GM12865 (cell line): ENCODE results near the gene IKZF5.

ENCODE experiments used
- DNase-seq: peaks from one replicate; pipeline ENCODE4 v3.0.0; 2010; ENCODE audit warnings: low read depth
- H3K4me3 ChIP-seq: 2 replicates; pipeline ENCODE4 v1.5.1; 2011; ENCODE audit warnings: mild to moderate bottlenecking, low read depth, low read length, control low read depth
- TF ChIP-seq, protein P1 (sequence below): IDR thresholded peaks from 2 replicates; pipeline ENCODE4 v1.5.1; 2011; ENCODE audit warnings: low read length, control low read depth, low read depth, inconsistent platforms; ENCODE audit not compliant: insufficient read depth; ENCODE audit errors: missing control alignments

IKZF5 gene

DNA sequence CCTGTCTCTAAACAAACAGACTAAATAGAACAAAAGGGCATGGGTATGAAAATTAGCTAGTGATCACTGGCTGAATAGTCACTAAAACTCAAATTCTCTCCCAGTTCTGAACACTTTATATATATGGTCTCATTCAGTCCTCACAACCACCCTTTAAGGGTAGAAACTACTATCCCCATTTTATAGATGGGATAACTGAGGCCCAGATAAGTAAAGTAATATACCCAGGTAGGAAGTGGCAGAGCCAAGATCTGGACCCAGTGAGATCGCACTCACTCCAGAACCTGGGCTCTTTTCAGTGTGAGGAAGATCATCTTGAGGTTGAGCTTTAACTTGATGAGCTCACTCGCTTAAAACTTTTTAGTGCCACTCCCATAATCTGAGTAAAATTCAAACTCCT, 23.9 kb downstream of the IKZF5 start:
- no peak for DNase-seq
- no peak overlapping the region for H3K4me3 ChIP-seq
- TF ChIP-seq, protein P1, sequence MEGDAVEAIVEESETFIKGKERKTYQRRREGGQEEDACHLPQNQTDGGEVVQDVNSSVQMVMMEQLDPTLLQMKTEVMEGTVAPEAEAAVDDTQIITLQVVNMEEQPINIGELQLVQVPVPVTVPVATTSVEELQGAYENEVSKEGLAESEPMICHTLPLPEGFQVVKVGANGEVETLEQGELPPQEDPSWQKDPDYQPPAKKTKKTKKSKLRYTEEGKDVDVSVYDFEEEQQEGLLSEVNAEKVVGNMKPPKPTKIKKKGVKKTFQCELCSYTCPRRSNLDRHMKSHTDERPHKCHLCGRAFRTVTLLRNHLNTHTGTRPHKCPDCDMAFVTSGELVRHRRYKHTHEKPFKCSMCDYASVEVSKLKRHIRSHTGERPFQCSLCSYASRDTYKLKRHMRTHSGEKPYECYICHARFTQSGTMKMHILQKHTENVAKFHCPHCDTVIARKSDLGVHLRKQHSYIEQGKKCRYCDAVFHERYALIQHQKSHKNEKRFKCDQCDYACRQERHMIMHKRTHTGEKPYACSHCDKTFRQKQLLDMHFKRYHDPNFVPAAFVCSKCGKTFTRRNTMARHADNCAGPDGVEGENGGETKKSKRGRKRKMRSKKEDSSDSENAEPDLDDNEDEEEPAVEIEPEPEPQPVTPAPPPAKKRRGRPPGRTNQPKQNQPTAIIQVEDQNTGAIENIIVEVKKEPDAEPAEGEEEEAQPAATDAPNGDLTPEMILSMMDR = no peak

DNA sequence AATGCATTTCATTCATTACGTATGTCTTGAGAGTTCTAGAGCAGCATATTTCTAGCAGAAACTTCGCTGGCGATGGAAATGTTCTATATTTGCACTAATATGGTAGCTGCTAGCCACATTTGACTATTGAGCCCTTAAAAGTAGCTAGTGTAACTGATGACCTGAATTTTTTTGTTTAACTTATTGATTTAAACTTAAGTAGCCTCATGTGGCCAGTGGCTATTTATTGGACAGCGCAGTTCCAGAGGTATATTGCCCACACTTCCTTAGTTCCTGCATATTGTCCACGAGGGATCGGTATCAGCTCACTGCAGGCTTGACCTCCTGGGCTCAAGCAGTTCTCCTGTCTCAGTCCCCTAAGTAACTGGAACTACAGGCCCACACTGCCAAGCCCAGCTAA, 24.7 kb downstream of the IKZF5 start:
- TF ChIP-seq, protein P1 = no peak
- DNase-seq = no peak
- H3K4me3 ChIP-seq = no peak overlapping the region

DNA sequence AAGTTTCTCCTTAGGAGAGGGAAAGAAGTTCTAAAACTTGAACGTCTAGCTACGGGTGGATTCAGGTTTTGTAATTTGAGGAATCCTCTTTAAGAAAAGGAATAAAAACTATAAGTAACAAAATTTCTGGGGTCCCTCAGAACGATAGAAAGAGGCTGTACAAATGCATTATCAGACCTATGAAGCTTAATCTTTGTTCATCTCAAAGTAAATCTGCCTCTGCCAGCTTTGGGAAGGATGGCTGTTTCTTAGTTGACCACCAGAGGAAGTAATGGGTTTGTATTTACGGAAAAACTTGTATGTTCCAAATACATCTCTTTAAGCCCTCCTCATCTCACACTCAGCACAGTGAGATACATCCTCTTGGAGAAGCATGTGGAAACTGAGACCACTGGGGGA, 27.5 kb downstream of the IKZF5 start:
- TF ChIP-seq, protein P1 = peak; percentile 22
- H3K4me3 ChIP-seq = peak overlapping the region; percentile 85
- peak; percentile 43 for DNase-seq

DNA sequence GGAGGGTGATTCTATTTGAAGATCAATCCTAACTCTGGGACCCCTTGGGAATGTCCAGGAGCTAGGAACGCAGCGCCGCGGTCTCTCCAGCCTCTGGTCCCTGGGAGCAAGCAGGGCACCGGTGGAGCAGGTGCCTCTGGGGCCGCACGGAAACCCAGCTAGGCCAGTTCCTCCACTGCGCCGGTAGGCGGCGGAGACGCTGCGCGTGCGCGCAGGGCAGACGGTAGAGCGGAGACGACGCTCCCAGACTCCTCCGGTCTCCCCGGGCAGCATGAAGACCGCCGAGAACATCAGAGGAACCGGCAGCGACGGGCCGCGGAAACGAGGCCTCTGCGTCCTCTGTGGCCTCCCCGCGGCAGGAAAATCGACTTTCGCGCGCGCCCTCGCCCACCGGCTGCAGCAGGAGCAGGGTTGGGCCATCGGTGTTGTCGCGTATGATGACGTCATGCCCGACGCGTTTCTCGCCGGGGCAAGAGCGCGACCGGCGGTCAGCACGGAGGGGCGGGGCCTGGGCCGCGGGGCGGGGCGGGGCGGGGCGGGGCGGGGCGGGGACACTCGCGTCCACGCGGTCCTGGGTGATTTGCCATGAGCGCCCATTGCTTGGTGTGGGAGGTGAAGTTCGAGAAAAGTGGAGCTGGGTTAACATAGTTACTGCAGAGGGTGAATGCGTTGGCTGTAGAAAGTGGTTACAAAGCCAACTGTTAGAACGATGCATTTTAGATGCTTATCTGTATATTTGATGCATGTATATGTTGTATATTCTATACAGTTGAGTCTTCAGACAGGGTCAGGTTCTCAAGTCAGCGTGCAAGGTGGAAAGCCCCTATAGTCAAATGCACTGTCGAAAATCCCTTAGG, 28.2 kb downstream of the IKZF5 start, which contains the start of gene PSTK:
Gene PSTK (plus strand): TSS at position 193 of the 857 bp plus-strand sequence. CDS start 79 bp downstream, at position 272.
- peak; percentile 96 for DNase-seq
- TF ChIP-seq, protein P1 = peak; percentile 98
- peak within 1 kb of the TSS; percentile 85 for H3K4me3 ChIP-seq

DNA sequence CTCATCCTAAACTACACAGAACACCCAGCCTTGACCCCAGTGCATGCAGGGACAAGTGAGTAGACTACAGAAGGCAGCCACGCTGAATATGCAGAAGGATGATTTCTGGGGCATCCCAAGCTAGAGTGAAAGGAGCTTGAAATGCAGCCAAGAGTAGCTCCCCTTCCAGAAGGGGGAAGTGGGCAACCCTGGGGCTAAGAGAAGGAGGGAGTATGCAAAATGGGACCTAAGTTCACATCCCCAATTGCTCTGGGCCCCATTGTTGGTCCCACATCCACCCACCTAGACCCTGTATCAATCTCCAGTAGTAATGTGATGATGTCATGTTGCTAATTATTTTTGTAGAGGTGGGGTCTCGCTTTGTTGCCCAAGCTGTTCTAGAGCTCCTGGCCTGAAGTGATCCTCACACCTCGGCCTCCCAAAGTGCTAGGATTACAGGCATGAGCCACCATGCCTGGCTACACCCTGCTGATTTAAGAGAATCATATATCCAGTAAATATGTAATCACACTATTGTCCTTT, 34.0 kb downstream of the IKZF5 start:
- TF ChIP-seq, protein P1 = no peak
- H3K4me3 ChIP-seq = no peak overlapping the region
- DNase-seq = no peak

DNA sequence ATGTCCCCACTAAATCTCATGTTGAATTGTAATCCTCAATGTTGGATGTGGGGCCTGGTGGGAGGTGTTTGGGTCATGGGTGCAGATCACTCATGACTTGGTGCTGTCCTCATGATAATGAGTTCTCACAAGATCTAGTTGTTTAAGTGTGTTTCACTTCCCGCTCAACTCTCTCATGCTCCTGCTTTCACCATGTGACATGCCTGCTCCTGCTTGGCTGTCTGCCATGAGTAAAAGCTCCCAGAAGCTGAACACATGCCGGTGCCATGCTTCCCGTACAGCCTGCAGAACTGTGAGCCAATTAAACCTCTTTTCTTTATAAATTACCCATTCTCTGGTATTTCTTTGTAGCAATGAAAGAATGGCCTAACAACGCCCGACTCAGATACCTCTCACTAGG, 34.6 kb downstream of the IKZF5 start:
- TF ChIP-seq, protein P1 = no peak
- no peak overlapping the region for H3K4me3 ChIP-seq
- no peak for DNase-seq
